ENCODE data around the gene TSPYL4. TPM values are rescaled to one million over a fixed set of nuclear protein-coding genes. Genes with fewer than 3 reads are reported as not detected.

TSPYL4 gene
- polyA plus RNA-seq, 5 donors, result 40.7 to 56.4 (median 47.4) TPM

GRCh38 chr6:116234689-116235088, 19.2 kb downstream of the TSPYL4 start:
- no peak for DNase-seq

DNA sequence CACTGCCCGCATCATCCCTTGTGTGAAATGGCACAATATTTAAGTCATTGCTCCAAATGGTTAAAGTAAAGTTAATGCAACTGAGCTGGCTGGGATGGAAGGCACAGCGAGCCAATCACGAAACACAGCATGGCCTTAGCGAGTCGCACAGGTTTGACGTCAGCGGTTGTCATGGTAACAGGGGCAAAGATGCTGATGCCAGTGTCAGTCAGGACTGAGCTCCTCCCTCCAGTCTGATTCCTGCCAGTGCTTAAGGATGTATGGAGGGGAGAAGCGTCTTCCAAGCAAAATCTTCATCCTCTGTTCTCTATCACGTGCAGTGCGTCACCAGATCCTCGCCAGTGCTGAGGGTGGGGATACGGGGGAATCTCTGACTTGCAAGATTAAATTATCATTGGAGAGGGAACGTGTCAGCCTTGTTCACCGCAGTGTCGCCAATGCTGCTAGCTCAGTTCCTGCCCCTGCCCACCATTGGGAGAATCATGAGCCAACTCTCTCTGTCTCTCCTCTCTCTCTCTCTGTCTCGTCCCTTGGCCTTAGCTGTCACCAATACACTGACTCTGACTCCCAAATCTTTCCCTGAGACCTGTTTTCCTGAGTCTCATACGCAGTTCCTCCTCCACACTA, 24.5 kb downstream of the TSPYL4 start:
- no peak for DNase-seq

DNA sequence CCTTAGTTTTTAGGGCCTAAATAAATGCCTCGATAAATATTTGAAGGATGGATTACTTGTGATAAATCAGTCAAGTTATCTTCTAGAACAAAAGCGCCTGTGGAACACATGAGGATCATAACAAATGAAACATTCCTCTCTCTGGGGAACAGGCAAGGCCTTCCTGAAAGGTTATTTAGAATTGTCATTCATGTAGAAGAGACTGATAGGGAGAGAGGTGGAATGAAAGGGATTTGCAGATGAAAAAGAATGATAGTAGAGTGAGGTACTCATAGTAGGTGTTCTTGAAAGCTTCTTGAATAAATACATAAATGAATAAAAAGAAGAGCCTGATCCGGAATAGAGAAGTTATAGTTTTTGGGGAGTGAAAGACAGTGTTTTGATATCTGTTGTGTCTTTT, 30.5 kb downstream of the TSPYL4 start:
- DNase-seq, result no peak

- no peak for DNase-seq
Observed at GRCh38 chr6:116221911-116222310, 32.0 kb downstream of the TSPYL4 start.

- DNase-seq, result no peak
Observed at GRCh38 chr6:116221067-116221466, 32.8 kb downstream of the TSPYL4 start.

- DNase-seq, result no peak
Observed at GRCh38 chr6:116218866-116219265, 35.0 kb downstream of the TSPYL4 start.

GRCh38 chr6:116218172-116218633, 35.7 kb downstream of the TSPYL4 start:
- DNase-seq, result no peak

DNA sequence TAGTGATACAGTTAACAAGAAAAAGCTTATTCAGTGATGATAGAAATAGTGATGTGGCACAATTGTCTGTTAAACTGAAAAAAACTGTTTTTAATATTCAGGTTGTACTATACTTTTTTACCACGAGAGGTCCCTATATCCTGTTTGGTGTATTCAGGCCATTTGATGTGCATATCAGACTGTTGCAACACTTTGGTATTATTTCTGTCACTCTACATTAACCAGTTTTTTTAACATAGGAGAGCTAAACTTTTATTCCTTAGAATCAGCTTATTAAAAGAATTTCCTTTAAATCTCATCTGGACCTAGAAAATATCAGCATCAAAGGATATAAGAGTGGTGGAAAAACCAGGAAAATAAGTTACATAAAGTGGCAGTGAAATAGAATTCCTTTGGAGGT, 36.8 kb downstream of the TSPYL4 start:
- DNase-seq, result no peak

DNA sequence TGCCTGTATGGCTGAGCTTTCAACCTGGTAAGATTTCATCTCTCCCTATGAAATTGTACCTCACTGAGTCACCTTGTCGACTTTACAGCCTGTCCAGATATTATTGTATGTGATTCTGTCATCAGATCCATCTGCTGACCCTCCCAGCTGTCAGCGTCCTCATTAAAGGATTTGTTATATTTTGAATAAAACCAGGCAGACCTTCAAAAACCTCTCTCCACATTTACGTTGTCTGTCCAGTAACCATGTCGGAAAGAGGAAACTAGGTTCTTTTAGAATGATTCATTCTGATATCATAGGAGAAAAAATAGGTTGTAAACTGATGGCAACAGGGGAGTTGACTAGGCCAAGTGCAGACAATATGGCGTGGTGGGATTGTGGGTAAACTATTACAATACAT, 38.5 kb downstream of the TSPYL4 start:
- no peak for DNase-seq

- no peak for DNase-seq
Observed at GRCh38 chr6:116214681-116215080, 39.2 kb downstream of the TSPYL4 start.

DNA sequence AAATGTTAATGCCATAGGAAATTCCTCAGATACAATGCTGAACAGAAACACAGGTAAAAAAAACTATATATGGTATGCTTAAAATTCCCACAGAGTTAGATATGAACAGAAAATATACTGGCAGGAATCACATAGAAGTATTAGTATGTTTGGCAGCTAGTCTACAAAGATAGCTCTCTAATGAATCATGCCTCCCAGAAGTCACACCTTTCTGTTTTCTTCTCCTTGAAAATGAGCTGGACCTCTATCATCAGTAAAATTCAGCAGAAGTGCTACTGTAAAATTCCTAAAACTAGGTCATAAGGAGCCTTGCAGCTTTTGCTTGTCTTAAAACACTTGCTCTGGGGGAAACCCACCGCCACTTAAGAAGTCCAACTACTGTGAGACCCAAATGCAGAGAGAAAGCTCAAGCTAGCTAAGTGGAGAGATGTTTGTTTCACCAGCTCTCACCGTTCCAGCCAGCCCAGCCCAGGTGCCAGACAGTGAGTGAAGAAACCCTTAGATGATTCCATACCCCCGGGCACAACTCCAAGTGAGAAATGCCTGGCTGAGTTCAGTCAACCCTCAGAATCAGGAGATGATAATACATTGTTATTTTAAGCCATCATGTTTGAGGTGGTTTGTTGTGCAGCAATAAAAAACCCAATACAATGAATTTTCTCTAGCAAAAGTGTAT, 43.0 kb downstream of the TSPYL4 start:
- DNase-seq, result no peak

GRCh38 chr6:116210316-116210715, 43.6 kb downstream of the TSPYL4 start:
- DNase-seq, result no peak

DNA sequence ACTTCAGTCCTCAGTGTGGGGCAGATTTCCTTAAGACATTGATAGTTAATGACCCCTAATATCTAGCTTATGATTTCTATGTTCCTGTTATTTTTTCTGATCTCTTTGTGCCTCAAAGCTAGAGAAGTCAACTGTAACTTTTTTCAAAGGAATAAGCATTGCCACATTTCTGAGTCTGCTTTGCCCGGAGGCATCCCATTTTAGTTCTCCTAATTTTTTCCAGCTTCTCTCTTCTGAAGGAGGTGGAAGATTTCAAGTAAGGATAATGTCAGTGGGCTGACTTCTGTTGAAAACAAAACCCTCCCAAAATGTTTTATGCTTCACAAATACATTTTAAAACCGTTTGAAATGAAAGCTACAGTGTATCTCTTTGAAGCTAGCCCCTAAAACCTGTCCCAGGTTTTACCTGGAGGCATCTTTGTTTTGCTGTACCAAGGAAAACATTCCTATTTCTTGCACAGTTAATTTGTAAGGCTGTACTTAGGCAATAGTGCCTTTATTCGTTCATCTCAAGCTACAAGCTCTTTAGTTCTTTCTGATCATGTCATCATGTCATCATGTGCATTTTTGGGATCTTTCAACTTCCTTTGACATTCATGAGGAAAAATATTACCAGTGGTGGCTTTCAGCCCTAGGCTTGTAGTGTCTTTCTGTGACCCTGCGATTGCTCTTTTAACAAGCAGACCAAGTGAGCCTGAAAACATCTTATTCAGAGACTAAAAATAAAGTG, 45.7 kb downstream of the TSPYL4 start:
- no peak for DNase-seq

GRCh38 chr6:116206231-116206903, 47.5 kb downstream of the TSPYL4 start:
- no peak for DNase-seq

DNA sequence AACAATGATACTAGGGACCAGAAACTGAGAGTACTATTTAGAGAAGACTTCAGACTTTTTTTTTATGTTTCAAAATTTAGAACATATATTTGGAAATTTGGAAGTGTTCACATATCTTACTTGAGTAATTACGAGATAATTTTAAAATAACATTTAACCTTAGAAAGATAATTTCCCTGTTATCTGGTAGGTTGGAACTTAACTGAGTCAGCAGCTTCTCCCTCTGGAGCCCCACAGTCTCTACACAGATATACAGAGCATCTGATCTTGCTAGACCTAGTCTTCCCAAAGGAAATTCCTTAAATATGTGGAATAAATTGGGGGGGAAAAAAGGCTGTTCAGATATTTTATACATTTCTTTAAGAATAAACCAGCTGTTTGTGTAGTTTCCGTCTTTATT, 48.6 kb downstream of the TSPYL4 start:
- DNase-seq, result no peak

DNA sequence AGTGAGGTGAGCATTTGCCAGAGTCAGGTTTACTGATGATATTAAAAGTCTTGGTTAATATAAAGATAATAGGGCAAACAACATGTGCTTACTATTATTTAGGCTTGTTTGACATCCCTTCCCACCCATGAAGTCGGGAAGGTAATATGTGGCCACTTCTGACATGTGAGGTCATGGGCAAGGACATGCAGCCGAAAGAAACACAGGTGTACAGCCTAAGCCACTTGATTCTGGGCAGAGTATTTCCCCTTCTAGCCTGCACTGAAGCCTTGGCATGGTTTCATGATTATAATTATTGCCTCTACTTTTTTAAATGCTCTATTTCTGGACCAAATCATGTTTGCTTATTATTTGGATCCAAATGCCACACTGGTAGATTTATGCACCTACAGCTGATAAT, 52.3 kb downstream of the TSPYL4 start:
- no peak for DNase-seq

DNA sequence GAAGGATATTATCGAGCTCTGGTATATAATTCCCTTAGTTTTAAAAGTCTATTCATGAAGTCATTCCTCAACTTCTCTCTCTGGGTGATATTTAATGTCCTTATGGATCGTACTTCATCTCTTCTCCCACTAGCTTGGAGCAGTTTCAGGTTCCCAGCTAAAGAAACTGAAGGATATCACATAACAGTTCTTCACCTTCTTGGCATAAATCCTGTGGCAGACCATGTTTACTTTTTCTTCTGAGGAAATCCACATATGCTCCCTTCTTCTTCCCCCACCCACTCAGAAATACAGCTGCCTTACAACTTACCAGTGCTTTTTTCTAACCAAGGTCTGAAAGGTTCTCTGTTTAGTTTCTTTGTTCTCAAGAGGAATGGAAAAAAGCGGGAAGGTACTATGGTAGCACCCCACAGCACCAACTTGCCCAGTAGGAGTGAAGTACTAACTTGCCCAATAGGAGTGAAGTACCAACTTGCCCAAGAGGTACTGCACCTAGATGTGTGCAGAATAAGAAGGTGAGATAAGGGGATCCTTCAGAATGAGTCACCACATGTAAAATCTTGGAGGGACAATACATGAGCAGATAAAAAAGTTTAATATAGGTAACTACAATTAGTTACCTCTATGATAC, 53.1 kb downstream of the TSPYL4 start:
- peak in 1 of 2 donors; percentile 52 for DNase-seq

Data from right lung (tissue), 5 donors.